ENCODE data around the gene PSMA2. TPM values are rescaled to one million over a fixed set of nuclear protein-coding genes. Genes with fewer than 3 reads are reported as not detected.

The PSMA2 gene
- total and polyA plus RNA-seq, 2 donors (not counting 3 experiments of a cell fraction or from before 2014, with no cell fraction given), result 107 to 118 TPM

DNA sequence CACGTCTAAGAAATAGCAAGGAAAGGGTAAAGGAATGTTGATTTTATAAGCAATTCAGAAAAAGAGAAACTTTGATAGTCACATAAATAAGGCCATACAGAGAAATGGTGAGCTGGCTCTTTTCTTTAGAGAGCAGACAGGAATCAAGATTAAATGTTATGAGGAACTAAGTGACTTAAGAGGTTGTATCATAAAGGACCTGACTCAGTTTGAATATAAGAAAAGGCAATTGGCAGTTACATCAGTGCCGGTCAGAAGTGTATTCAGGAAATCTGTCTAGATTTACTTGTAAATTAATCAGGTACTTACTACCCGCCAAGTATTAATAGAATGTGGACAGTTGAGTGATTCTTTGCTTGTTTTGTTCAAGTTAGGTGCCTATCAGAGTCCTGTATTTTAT, 2.3 kb upstream of the PSMA2 start:
- dilution Hi-C loops (cut with MboI; ENCODE audit: extremely low pct_ligation_motif_present, low sequenced_read_pairs), result no loop called here
- TF ChIP-seq EZH2 (IDR thresholded peaks at IDR 0.05; ENCODE audit: borderline replicate concordance, low read depth, low read length, severe bottlenecking) (no peak), GATA2 (IDR thresholded peaks at IDR 0.05; ENCODE audit: insufficient read depth, insufficient read length, low read depth, low read length) (no peak), FOS (IDR thresholded peaks at IDR 0.05; ENCODE audit: borderline replicate concordance, insufficient read depth, low read length) (no peak), MYC (IDR thresholded peaks at IDR 0.05; ENCODE audit: low read depth, low read length) (no peak), POLR2A (IDR thresholded peaks at IDR 0.05; ENCODE audit: low read depth, low read length) (no peak), POLR2AphosphoS5 (IDR thresholded peaks at IDR 0.05; ENCODE audit: insufficient read depth, low read depth, low read length) (no peak), JUN (IDR thresholded peaks at IDR 0.05; ENCODE audit: borderline replicate concordance, insufficient read depth, insufficient read length, low read depth) (no peak)
- TF ChIP-seq, protein P1, sequence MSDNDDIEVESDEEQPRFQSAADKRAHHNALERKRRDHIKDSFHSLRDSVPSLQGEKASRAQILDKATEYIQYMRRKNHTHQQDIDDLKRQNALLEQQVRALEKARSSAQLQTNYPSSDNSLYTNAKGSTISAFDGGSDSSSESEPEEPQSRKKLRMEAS (IDR thresholded peaks at IDR 0.05; ENCODE audit: insufficient read depth, insufficient read length), result no peak
- TF ChIP-seq, protein P2, sequence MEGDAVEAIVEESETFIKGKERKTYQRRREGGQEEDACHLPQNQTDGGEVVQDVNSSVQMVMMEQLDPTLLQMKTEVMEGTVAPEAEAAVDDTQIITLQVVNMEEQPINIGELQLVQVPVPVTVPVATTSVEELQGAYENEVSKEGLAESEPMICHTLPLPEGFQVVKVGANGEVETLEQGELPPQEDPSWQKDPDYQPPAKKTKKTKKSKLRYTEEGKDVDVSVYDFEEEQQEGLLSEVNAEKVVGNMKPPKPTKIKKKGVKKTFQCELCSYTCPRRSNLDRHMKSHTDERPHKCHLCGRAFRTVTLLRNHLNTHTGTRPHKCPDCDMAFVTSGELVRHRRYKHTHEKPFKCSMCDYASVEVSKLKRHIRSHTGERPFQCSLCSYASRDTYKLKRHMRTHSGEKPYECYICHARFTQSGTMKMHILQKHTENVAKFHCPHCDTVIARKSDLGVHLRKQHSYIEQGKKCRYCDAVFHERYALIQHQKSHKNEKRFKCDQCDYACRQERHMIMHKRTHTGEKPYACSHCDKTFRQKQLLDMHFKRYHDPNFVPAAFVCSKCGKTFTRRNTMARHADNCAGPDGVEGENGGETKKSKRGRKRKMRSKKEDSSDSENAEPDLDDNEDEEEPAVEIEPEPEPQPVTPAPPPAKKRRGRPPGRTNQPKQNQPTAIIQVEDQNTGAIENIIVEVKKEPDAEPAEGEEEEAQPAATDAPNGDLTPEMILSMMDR (IDR thresholded peaks at IDR 0.05; ENCODE audit: extremely low read depth in 1 of 2, insufficient read depth in 1 of 2, low read depth in 1 of 2, low read length in 2 of 2), result no peak

More for the DNA sequence above, 2.3 kb upstream of the PSMA2 start:
- H3K4me3 ChIP-seq (replicated peaks in 1 of 3; ENCODE audit: insufficient read depth in 1 of 3, low read depth in 1 of 3, low read length in 3 of 3), result no peak overlapping the region
- H3K27ac ChIP-seq (ENCODE audit: insufficient read depth, low read depth, low read length), result no peak overlapping the region
- H3K79me2 ChIP-seq (ENCODE audit: control insufficient read depth, insufficient read depth, low read length), result peaks cover 57% of the 10 kb centered on the region
- peaks cover 24% of the 10 kb centered on the region for H3K4me1 ChIP-seq (ENCODE audit: control insufficient read depth, extremely low read depth, insufficient read depth, low read length)
- no peak for DNase-seq (ENCODE audit: low read depth, low spot score)
- peaks cover 5 to 17% of the 10 kb centered on the region in 2 experiments for H3K36me3 ChIP-seq (ENCODE audit: control insufficient read depth in 2 of 2, extremely low read depth in 1 of 2, insufficient read depth in 2 of 2, low read length in 2 of 2)
- no peaks in the 10 kb centered on the region for H3K9me1 ChIP-seq (replicated peaks; ENCODE audit: control insufficient read depth, extremely low read depth, insufficient read depth, low read length)
- H3K4me2 ChIP-seq (ENCODE audit: insufficient read depth, low read length), result no peak overlapping the region
- no peaks in the 10 kb centered on the region for H3K9me3 ChIP-seq (replicated peaks; ENCODE audit: control insufficient read depth, insufficient read depth, low read length)
- no peaks in the 10 kb centered on the region for H4K20me1 ChIP-seq (replicated peaks; ENCODE audit: control insufficient read depth, extremely low read depth, insufficient read depth, low read length)
- BruUV-seq (replicated peaks), result no TSS peak
- ChIA-PET CTCF (interaction anchor here (0.7 to 1.3 kb wide), 2 partner anchors 293 to 787 kb away, joined by 3 to 4 read pairs; no protein-coding TSS in a partner anchor), POLR2A (no interaction called here)
- no peaks in the 10 kb centered on the region for H3K27me3 ChIP-seq (ENCODE audit: control insufficient read depth in 2 of 2, insufficient read depth in 2 of 2, low read length in 2 of 2)
- FAIRE-seq, result no peak
- intact Hi-C loops (cut with micrococcal nuclease), result loop anchor here (5.0 to 10.0 kb wide), 2 partner anchors 651 to 992 kb away; partner anchors contain the start of gene STK17A
- H2AFZ ChIP-seq (ENCODE audit: low read depth, low read length), result no peak overlapping the region
- no peak overlapping the region for H3K9ac ChIP-seq (replicated peaks; ENCODE audit: extremely low read depth, insufficient read depth, low read length)
